Loucy (cell line): Measurements from ENCODE around the gene ACADM.

ENCODE experiments used
- H2AFZ ChIP-seq: fragments of 200-600 bp; sonication (generic); 2 replicates; pipeline ENCODE4 v1.6.0; 2016; ENCODE audit warnings: antibody characterized with exemption, mild to moderate bottlenecking, low read length, moderate library complexity
- H3F3A ChIP-seq: fragments of 200-600 bp; 2 replicates; pipeline ENCODE4 v1.6.0; 2016; ENCODE audit warnings: antibody characterized with exemption, low read depth, mild to moderate bottlenecking
- H3K27me3 ChIP-seq: fragments of 200-600 bp; sonication (generic); 2 replicates; pipeline ENCODE4 v1.6.1; 2014; ENCODE audit warnings: low read length, mild to moderate bottlenecking; ENCODE audit not compliant: insufficient read depth, poor library complexity, severe bottlenecking
- H3K36me3 ChIP-seq: fragments of 200-600 bp; sonication (generic); 2 replicates; pipeline ENCODE4 v1.6.1; 2016; ENCODE audit warnings: low read length; ENCODE audit not compliant: insufficient read depth
- H3K4me1 ChIP-seq: fragments of 200-600 bp; sonication (generic); 2 replicates; pipeline ENCODE4 v1.5.1; 2014; ENCODE audit warnings: low read length, mild to moderate bottlenecking; ENCODE audit not compliant: insufficient read depth, poor library complexity, severe bottlenecking
- H3K4me2 ChIP-seq: fragments of 200-600 bp; sonication (generic); 2 replicates; pipeline ENCODE4 v1.6.0; 2014; ENCODE audit warnings: antibody characterized with exemption, low read length, low read depth, mild to moderate bottlenecking; ENCODE audit not compliant: poor library complexity, severe bottlenecking
- H3K4me3 ChIP-seq: fragments of 200-600 bp; sonication (generic); 2 replicates; pipeline ENCODE4 v1.5.1; 2014; ENCODE audit warnings: low read length, mild to moderate bottlenecking, mixed read lengths; ENCODE audit not compliant: poor library complexity, severe bottlenecking
- H3K79me2 ChIP-seq: fragments of 200-600 bp; sonication (generic); 2 replicates; pipeline ENCODE4 v1.6.1; 2014; ENCODE audit warnings: low read length; ENCODE audit not compliant: insufficient read depth
- H3K9ac ChIP-seq: fragments of 200-600 bp; sonication (generic); 2 replicates; pipeline ENCODE4 v1.6.0; 2014; ENCODE audit warnings: mild to moderate bottlenecking, low read depth, low read length, moderate library complexity; ENCODE audit not compliant: poor library complexity, severe bottlenecking
- H3K9me2 ChIP-seq: fragments of 200-600 bp; sonication (generic); replicated peaks from 2 replicates; pipeline ENCODE4 v1.6.1; 2016; ENCODE audit warnings: low read depth, low read length, mixed read lengths
- H3K9me3 ChIP-seq: fragments of 200-600 bp; sonication (generic); 2 replicates; pipeline ENCODE4 v1.6.1; 2014; ENCODE audit warnings: mild to moderate bottlenecking, antibody characterized with exemption, low read length, low read depth; ENCODE audit not compliant: insufficient read depth
- H4K20me1 ChIP-seq: fragments of 200-600 bp; sonication (generic); 2 replicates; pipeline ENCODE4 v1.6.0; 2014; ENCODE audit warnings: antibody characterized with exemption, low read length, mild to moderate bottlenecking; ENCODE audit not compliant: insufficient read depth, poor library complexity, severe bottlenecking
- CTCF ChIP-seq: fragments of 200-600 bp; sonication (generic); conservative IDR thresholded peaks from 2 replicates; pipeline ENCODE4 v1.5.1; 2014; ENCODE audit warnings: mild to moderate bottlenecking, antibody characterized with exemption, low read length
- EZH2phosphoT487 ChIP-seq: fragments of 200-600 bp; IDR thresholded peaks from 2 replicates; pipeline ENCODE4 v1.6.1; 2018; ENCODE audit warnings: antibody characterized with exemption, mild to moderate bottlenecking, moderate library complexity, borderline replicate concordance

The ACADM gene

GRCh38 chr1:75712306-75712705 lies 12.2 kb upstream of the ACADM start:
- no peak for TF ChIP-seq CTCF
- TF ChIP-seq EZH2phosphoT487: no peak
- Histone ChIP-seq H3K4me2 (no peak overlapping the region), H3F3A (no peaks in the 10 kb centered on the region), H3K9ac (no peak overlapping the region), H3K79me2 (no peaks in the 10 kb centered on the region), H3K27me3 (no peaks in the 10 kb centered on the region), H3K9me2 (no peaks in the 10 kb centered on the region), H3K36me3 (no peaks in the 10 kb centered on the region), H2AFZ (no peak overlapping the region), H3K4me3 (no peak overlapping the region), H4K20me1 (no peaks in the 10 kb centered on the region), H3K4me1 (no peaks in the 10 kb centered on the region), H3K9me3 (no peaks in the 10 kb centered on the region)

GRCh38 chr1:75719810-75720209 lies 4.7 kb upstream of the ACADM start:
- Histone ChIP-seq H3K9ac (no peak overlapping the region), H3K79me2 (peaks cover 12% of the 10 kb centered on the region), H2AFZ (no peak overlapping the region), H3K9me3 (no peaks in the 10 kb centered on the region), H3K4me2 (peak overlapping the region; percentile 69), H4K20me1 (peaks cover under 1% of the 10 kb centered on the region), H3K36me3 (no peaks in the 10 kb centered on the region), H3K4me3 (no peak overlapping the region), H3K4me1 (peaks cover 38% of the 10 kb centered on the region), H3K9me2 (no peaks in the 10 kb centered on the region), H3K27me3 (no peaks in the 10 kb centered on the region), H3F3A (0 out of 2 replicates have a peak, but pooled peaks cover 5% of the 10 kb centered on the region)
- TF ChIP-seq CTCF (no peak), EZH2phosphoT487 (no peak)

- Histone ChIP-seq H3K4me3 (peak overlapping the region; percentile 38), H3K9ac (no peak overlapping the region), H3K79me2 (peaks cover 17% of the 10 kb centered on the region), H3K9me2 (no peaks in the 10 kb centered on the region), H3K27me3 (no peaks in the 10 kb centered on the region), H3F3A (0 out of 2 replicates have a peak, but pooled peaks cover 5% of the 10 kb centered on the region), H3K4me1 (peaks cover 38% of the 10 kb centered on the region), H3K4me2 (peak overlapping the region; percentile 69), H2AFZ (no peak overlapping the region), H3K36me3 (no peaks in the 10 kb centered on the region), H3K9me3 (no peaks in the 10 kb centered on the region), H4K20me1 (peaks cover 6% of the 10 kb centered on the region)
- TF ChIP-seq CTCF (no peak), EZH2phosphoT487 (no peak)
Measured at GRCh38 chr1:75720325-75720724, 4.2 kb upstream of the ACADM start.
